HG03521 (cell line): Measurements from ENCODE around the gene UBE2L6.
"Not testable (repeated sequence)": the region's sequence is repeated elsewhere in the genome, so short reads cannot be mapped to it uniquely, and the experiment has no call there.

Experiments
- ATAC-seq: cut with Tn5 transposase; IDR thresholded peaks from one replicate; pipeline ENCODE4 v1.9.1; 2021; ENCODE audit warnings: mild to moderate bottlenecking, moderate library complexity; ENCODE audit not compliant: unreplicated experiment

The UBE2L6 gene

GRCh38 chr11:57566905-57567514 is 462 bp downstream of the UBE2L6 start:
- ATAC-seq, result no peak

GRCh38 chr11:57566005-57566904 is 1.2 kb downstream of the UBE2L6 start:
- peak; percentile 63 for ATAC-seq

GRCh38 chr11:57562596-57562995 is 4.9 kb downstream of the UBE2L6 start:
- no peak for ATAC-seq

- no peak for ATAC-seq
These were observed 7.3 kb downstream of the UBE2L6 start for GRCh38 chr11:57560146-57560545.

GRCh38 chr11:57556041-57556440 is 11.4 kb downstream of the UBE2L6 start:
- no peak for ATAC-seq

GRCh38 chr11:57555393-57555792 is 12.1 kb downstream of the UBE2L6 start:
- ATAC-seq, result no peak

- no peak for ATAC-seq
These were observed 15.0 kb downstream of the UBE2L6 start for GRCh38 chr11:57552479-57552878.

- no peak for ATAC-seq
These were observed 15.5 kb downstream of the UBE2L6 start for GRCh38 chr11:57551941-57552340.

- ATAC-seq, result no peak
These were observed 17.5 kb downstream of the UBE2L6 start for GRCh38 chr11:57549983-57550382.

GRCh38 chr11:57547854-57548377 is 19.6 kb downstream of the UBE2L6 start:
- peak; percentile 91 for ATAC-seq

GRCh38 chr11:57546869-57547475 is 20.5 kb downstream of the UBE2L6 start:
- ATAC-seq, result no peak

- ATAC-seq, result no peak
These were observed 21.0 kb downstream of the UBE2L6 start for GRCh38 chr11:57546451-57546850.

GRCh38 chr11:57545883-57546282 is 21.6 kb downstream of the UBE2L6 start:
- no peak for ATAC-seq

- no peak for ATAC-seq
These were observed 22.9 kb downstream of the UBE2L6 start for GRCh38 chr11:57544566-57544965.

GRCh38 chr11:57543593-57543992 is 23.9 kb downstream of the UBE2L6 start:
- ATAC-seq, result no peak

- no peak for ATAC-seq
These were observed 24.9 kb downstream of the UBE2L6 start for GRCh38 chr11:57542582-57542981.

- no peak for ATAC-seq
These were observed 26.3 kb downstream of the UBE2L6 start for GRCh38 chr11:57541169-57541568.

GRCh38 chr11:57539342-57539741 is 28.1 kb downstream of the UBE2L6 start:
- ATAC-seq, result no peak

GRCh38 chr11:57536947-57537619 is 30.4 kb downstream of the UBE2L6 start, which contains the start of gene SMTNL1:
Gene SMTNL1, plus strand, starts transcription at chr11:57537595. Its CDS starts 5,048 bp downstream, at chr11:57542643.
- no peak for ATAC-seq

- ATAC-seq, result not testable (repeated sequence)
These were observed 33.0 kb downstream of the UBE2L6 start for GRCh38 chr11:57534449-57534848.
